HG03439 (cell line): Measurements from ENCODE around the gene DNAH3.

ENCODE experiments used
- ATAC-seq: cut with Tn5 transposase; IDR thresholded peaks from one replicate; pipeline ENCODE4 v1.9.1; 2021; ENCODE audit warnings: mild to moderate bottlenecking, moderate library complexity; ENCODE audit not compliant: unreplicated experiment

The DNAH3 gene

GRCh38 chr16:20916942-20917341, 233.7 kb downstream of the DNAH3 start:
- no peak for ATAC-seq

GRCh38 chr16:20916289-20916688, 234.4 kb downstream of the DNAH3 start:
- ATAC-seq, result no peak

GRCh38 chr16:20911361-20911760, 239.3 kb downstream of the DNAH3 start:
- no peak for ATAC-seq

- no peak for ATAC-seq
These were observed 239.8 kb downstream of the DNAH3 start for GRCh38 chr16:20910781-20911321.

- ATAC-seq, result no peak
These were observed 244.0 kb downstream of the DNAH3 start for GRCh38 chr16:20906341-20907255.

- ATAC-seq, result no peak
These were observed 245.1 kb downstream of the DNAH3 start for GRCh38 chr16:20905576-20905975.

- no peak for ATAC-seq
These were observed 246.1 kb downstream of the DNAH3 start for GRCh38 chr16:20904507-20905081.

- ATAC-seq, result no peak
These were observed 246.6 kb downstream of the DNAH3 start for GRCh38 chr16:20903899-20904506.

- ATAC-seq, result no peak
These were observed 247.3 kb downstream of the DNAH3 start for GRCh38 chr16:20903116-20903898.

GRCh38 chr16:20902426-20902825, 248.2 kb downstream of the DNAH3 start:
- no peak for ATAC-seq

GRCh38 chr16:20901436-20902112, 249.1 kb downstream of the DNAH3 start:
- no peak for ATAC-seq

- ATAC-seq, result no peak
These were observed 249.6 kb downstream of the DNAH3 start for GRCh38 chr16:20901068-20901435.

- peak; percentile 75 for ATAC-seq
These were observed 250.2 kb downstream of the DNAH3 start, which contains the start of the genes DCUN1D3 and LYRM1 for GRCh38 chr16:20900299-20901067. Gene DCUN1D3 (minus strand): TSS chr16:20900358. CDS start chr16:20862538, 37,820 bp downstream. Gene LYRM1 (plus strand): TSS chr16:20900771. CDS start chr16:20915556, 14,785 bp downstream.

GRCh38 chr16:20899477-20900298, 251.0 kb downstream of the DNAH3 start:
- no peak for ATAC-seq

GRCh38 chr16:20899071-20899470, 251.6 kb downstream of the DNAH3 start:
- no peak for ATAC-seq

- ATAC-seq, result no peak
These were observed 252.7 kb downstream of the DNAH3 start for GRCh38 chr16:20897922-20898321.

- ATAC-seq, result no peak
These were observed 253.3 kb downstream of the DNAH3 start for GRCh38 chr16:20897253-20897897.

- no peak for ATAC-seq
These were observed 256.3 kb downstream of the DNAH3 start for GRCh38 chr16:20894388-20894787.
